HL-60 (cell line): ENCODE measurements around the gene NRARP.

ENCODE experiments used
- POLR2AphosphoS5 ChIP-seq: IDR thresholded peaks from 2 replicates; pipeline ENCODE4 v1.6.1; 2012; ENCODE audit warnings: low read depth
- TF ChIP-seq, protein P1 (sequence below): IDR thresholded peaks from one replicate; pipeline ENCODE4 v1.5.1; 2011; ENCODE audit warnings: low read length, control low read depth, inconsistent platforms; ENCODE audit not compliant: insufficient read depth
- TF ChIP-seq, protein P2 (sequence below): IDR thresholded peaks from 2 replicates; pipeline ENCODE4 v1.6.1; 2012; ENCODE audit warnings: low read depth; ENCODE audit not compliant: insufficient replicate concordance

DNA sequence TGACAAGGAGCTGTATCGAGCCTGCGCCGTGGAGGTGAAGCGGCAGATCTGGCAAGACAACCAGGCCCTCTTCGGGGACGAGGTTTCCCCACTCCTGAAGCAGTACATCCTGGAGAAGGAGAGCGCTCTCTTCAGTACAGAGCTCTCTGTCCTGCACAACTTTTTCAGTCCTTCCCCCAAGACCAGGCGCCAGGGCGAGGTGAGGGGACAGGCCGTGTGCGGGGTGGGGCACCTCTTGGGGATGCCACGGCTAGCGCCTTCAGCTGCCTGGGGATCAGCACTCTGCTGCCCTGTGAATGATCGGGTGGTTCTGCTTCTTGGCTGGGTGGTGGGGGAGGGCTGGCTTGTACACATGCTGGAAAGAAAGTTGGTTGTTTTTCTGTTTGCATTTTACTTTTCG, 45.2 kb downstream of the NRARP start:
- TF ChIP-seq, protein P1, sequence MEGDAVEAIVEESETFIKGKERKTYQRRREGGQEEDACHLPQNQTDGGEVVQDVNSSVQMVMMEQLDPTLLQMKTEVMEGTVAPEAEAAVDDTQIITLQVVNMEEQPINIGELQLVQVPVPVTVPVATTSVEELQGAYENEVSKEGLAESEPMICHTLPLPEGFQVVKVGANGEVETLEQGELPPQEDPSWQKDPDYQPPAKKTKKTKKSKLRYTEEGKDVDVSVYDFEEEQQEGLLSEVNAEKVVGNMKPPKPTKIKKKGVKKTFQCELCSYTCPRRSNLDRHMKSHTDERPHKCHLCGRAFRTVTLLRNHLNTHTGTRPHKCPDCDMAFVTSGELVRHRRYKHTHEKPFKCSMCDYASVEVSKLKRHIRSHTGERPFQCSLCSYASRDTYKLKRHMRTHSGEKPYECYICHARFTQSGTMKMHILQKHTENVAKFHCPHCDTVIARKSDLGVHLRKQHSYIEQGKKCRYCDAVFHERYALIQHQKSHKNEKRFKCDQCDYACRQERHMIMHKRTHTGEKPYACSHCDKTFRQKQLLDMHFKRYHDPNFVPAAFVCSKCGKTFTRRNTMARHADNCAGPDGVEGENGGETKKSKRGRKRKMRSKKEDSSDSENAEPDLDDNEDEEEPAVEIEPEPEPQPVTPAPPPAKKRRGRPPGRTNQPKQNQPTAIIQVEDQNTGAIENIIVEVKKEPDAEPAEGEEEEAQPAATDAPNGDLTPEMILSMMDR, result no peak
- TF ChIP-seq, protein P2, sequence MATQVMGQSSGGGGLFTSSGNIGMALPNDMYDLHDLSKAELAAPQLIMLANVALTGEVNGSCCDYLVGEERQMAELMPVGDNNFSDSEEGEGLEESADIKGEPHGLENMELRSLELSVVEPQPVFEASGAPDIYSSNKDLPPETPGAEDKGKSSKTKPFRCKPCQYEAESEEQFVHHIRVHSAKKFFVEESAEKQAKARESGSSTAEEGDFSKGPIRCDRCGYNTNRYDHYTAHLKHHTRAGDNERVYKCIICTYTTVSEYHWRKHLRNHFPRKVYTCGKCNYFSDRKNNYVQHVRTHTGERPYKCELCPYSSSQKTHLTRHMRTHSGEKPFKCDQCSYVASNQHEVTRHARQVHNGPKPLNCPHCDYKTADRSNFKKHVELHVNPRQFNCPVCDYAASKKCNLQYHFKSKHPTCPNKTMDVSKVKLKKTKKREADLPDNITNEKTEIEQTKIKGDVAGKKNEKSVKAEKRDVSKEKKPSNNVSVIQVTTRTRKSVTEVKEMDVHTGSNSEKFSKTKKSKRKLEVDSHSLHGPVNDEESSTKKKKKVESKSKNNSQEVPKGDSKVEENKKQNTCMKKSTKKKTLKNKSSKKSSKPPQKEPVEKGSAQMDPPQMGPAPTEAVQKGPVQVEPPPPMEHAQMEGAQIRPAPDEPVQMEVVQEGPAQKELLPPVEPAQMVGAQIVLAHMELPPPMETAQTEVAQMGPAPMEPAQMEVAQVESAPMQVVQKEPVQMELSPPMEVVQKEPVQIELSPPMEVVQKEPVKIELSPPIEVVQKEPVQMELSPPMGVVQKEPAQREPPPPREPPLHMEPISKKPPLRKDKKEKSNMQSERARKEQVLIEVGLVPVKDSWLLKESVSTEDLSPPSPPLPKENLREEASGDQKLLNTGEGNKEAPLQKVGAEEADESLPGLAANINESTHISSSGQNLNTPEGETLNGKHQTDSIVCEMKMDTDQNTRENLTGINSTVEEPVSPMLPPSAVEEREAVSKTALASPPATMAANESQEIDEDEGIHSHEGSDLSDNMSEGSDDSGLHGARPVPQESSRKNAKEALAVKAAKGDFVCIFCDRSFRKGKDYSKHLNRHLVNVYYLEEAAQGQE, result no peak
- no peak for TF ChIP-seq POLR2AphosphoS5
